Uterus (tissue), 2 donors: Measurements from ENCODE around the gene TNPO3.

Experiments
- POLR2A ChIP-seq, 2 donors: fragments of 450-650 bp; IDR thresholded peaks; one replicate each; pipeline ENCODE4 v1.6.1; 2016; ENCODE audit warnings: antibody characterized with exemption in 2 of 2, mild to moderate bottlenecking in 1 of 2, moderate library complexity in 1 of 2
- TF ChIP-seq, protein P1 (sequence below), 4 experiments: fragments of 200-600 bp in 2 of 4; fragments of 450-650 bp in 2 of 4; sonication (generic) in 2 of 4; IDR thresholded peaks; one replicate each; pipeline ENCODE4 v1.5.1; 2016 to 2019; ENCODE audit warnings: antibody characterized with exemption in 4 of 4, mild to moderate bottlenecking in 2 of 4, moderate library complexity in 1 of 4

DNA sequence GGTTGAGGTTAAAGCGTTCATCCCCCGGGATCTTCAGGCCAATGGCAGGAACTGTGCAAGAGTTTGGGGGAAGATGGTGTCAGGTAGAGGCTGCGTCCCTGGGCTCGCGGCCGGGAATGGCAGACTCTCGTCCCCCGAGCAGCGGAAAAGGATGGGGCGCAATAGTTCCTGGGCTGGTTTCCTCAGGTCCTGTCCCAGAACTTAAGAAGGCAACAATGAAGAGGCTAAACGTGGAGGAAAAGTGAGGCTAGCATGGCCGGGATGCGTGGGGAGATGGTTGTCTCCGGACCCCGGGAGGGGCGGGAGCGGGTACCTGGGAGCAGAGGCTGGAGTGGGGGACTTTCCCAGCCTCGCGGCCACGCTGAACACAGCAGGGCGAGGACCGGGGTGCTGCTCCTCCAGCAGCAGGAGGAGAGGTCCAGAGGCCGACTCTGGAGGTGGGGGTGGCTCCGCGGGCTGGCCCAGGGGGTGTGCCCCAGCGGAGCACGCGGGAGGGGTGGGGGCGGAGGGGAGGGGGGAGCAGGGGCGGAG is 116.3 kb downstream of the TNPO3 start:
- TF ChIP-seq, protein P1, sequence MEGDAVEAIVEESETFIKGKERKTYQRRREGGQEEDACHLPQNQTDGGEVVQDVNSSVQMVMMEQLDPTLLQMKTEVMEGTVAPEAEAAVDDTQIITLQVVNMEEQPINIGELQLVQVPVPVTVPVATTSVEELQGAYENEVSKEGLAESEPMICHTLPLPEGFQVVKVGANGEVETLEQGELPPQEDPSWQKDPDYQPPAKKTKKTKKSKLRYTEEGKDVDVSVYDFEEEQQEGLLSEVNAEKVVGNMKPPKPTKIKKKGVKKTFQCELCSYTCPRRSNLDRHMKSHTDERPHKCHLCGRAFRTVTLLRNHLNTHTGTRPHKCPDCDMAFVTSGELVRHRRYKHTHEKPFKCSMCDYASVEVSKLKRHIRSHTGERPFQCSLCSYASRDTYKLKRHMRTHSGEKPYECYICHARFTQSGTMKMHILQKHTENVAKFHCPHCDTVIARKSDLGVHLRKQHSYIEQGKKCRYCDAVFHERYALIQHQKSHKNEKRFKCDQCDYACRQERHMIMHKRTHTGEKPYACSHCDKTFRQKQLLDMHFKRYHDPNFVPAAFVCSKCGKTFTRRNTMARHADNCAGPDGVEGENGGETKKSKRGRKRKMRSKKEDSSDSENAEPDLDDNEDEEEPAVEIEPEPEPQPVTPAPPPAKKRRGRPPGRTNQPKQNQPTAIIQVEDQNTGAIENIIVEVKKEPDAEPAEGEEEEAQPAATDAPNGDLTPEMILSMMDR (IDR thresholded peaks at IDR 0.05) = no peak
- TF ChIP-seq POLR2A (IDR thresholded peaks at IDR 0.05) = no peak
